ENCODE measurements around the gene PRSS57.

Gene PRSS57

GRCh38 chr19:651114-651818 lies 44.0 kb downstream of the PRSS57 start:
- H3K9ac ChIP-seq (ENCODE audit: low read length), result no peak overlapping the region
- no peaks in the 10 kb centered on the region for H3K9me3 ChIP-seq (ENCODE audit: control insufficient read depth, low read depth, low read length)
- H3K36me3 ChIP-seq (ENCODE audit: control insufficient read depth, low read depth, low read length), result peaks cover 24% of the 10 kb centered on the region
- H3K4me3 ChIP-seq (ENCODE audit: low read length), result no peak overlapping the region
- H3K27me3 ChIP-seq (ENCODE audit: control insufficient read depth, insufficient read depth, low read length), result no peaks in the 10 kb centered on the region
- no peak overlapping the region for H3K27ac ChIP-seq (ENCODE audit: low read length)
- H3K4me1 ChIP-seq (ENCODE audit: control insufficient read depth, low read depth, low read length), result no peaks in the 10 kb centered on the region

- no peak overlapping the region for H3K4me3 ChIP-seq (ENCODE audit: low read length)
- H3K36me3 ChIP-seq (ENCODE audit: control insufficient read depth, low read depth, low read length), result peaks cover 25% of the 10 kb centered on the region
- H3K9ac ChIP-seq (ENCODE audit: low read length), result no peak overlapping the region
- no peaks in the 10 kb centered on the region for H3K9me3 ChIP-seq (ENCODE audit: control insufficient read depth, low read depth, low read length)
- H3K27me3 ChIP-seq (ENCODE audit: control insufficient read depth, insufficient read depth, low read length), result no peaks in the 10 kb centered on the region
- no peak overlapping the region for H3K27ac ChIP-seq (ENCODE audit: low read length)
- no peaks in the 10 kb centered on the region for H3K4me1 ChIP-seq (ENCODE audit: control insufficient read depth, low read depth, low read length)
Observed at GRCh38 chr19:650121-650520, 45.1 kb downstream of the PRSS57 start.

GRCh38 chr19:648904-649801 lies 46.1 kb downstream of the PRSS57 start:
- no peak overlapping the region for H3K4me3 ChIP-seq (ENCODE audit: low read length)
- H3K4me1 ChIP-seq (ENCODE audit: control insufficient read depth, low read depth, low read length), result no peaks in the 10 kb centered on the region
- H3K36me3 ChIP-seq (ENCODE audit: control insufficient read depth, low read depth, low read length), result peaks cover 27% of the 10 kb centered on the region
- H3K9ac ChIP-seq (ENCODE audit: low read length), result no peak overlapping the region
- no peaks in the 10 kb centered on the region for H3K27me3 ChIP-seq (ENCODE audit: control insufficient read depth, insufficient read depth, low read length)
- H3K27ac ChIP-seq (ENCODE audit: low read length), result no peak overlapping the region
- H3K9me3 ChIP-seq (ENCODE audit: control insufficient read depth, low read depth, low read length), result no peaks in the 10 kb centered on the region

- Histone ChIP-seq H3K9ac (ENCODE audit: low read length) (no peak overlapping the region), H3K36me3 (ENCODE audit: control insufficient read depth, low read depth, low read length) (peaks cover 27% of the 10 kb centered on the region)
Observed at GRCh38 chr19:648305-648704, 46.9 kb downstream of the PRSS57 start.

GRCh38 chr19:647566-648284 lies 47.5 kb downstream of the PRSS57 start:
- no peak overlapping the region for H3K4me3 ChIP-seq (ENCODE audit: low read length)
- peaks cover 27% of the 10 kb centered on the region for H3K36me3 ChIP-seq (ENCODE audit: control insufficient read depth, low read depth, low read length)
- no peaks in the 10 kb centered on the region for H3K27me3 ChIP-seq (ENCODE audit: control insufficient read depth, insufficient read depth, low read length)
- no peaks in the 10 kb centered on the region for H3K4me1 ChIP-seq (ENCODE audit: control insufficient read depth, low read depth, low read length)
- H3K27ac ChIP-seq (ENCODE audit: low read length), result no peak overlapping the region
- no peak overlapping the region for H3K9ac ChIP-seq (ENCODE audit: low read length)
- no peaks in the 10 kb centered on the region for H3K9me3 ChIP-seq (ENCODE audit: control insufficient read depth, low read depth, low read length)

More at GRCh38 chr19:648305-648704, 46.9 kb downstream of the PRSS57 start:
- H3K4me3 ChIP-seq (ENCODE audit: low read length), result no peak overlapping the region
- H3K9me3 ChIP-seq (ENCODE audit: control insufficient read depth, low read depth, low read length), result no peaks in the 10 kb centered on the region
- no peak overlapping the region for H3K27ac ChIP-seq (ENCODE audit: low read length)
- H3K27me3 ChIP-seq (ENCODE audit: control insufficient read depth, insufficient read depth, low read length), result no peaks in the 10 kb centered on the region
- H3K4me1 ChIP-seq (ENCODE audit: control insufficient read depth, low read depth, low read length), result no peaks in the 10 kb centered on the region

- Histone ChIP-seq H3K4me3 (ENCODE audit: low read length) (no peak overlapping the region), H3K9me3 (ENCODE audit: control insufficient read depth, low read depth, low read length) (no peaks in the 10 kb centered on the region), H3K27ac (ENCODE audit: low read length) (no peak overlapping the region), H3K27me3 (ENCODE audit: control insufficient read depth, insufficient read depth, low read length) (no peaks in the 10 kb centered on the region), H3K4me1 (ENCODE audit: control insufficient read depth, low read depth, low read length) (no peaks in the 10 kb centered on the region), H3K36me3 (ENCODE audit: control insufficient read depth, low read depth, low read length) (peaks cover 27% of the 10 kb centered on the region), H3K9ac (ENCODE audit: low read length) (no peak overlapping the region)
Observed at GRCh38 chr19:646779-647565, 48.3 kb downstream of the PRSS57 start.

- no peak overlapping the region for H3K4me3 ChIP-seq (ENCODE audit: low read length)
- no peaks in the 10 kb centered on the region for H3K9me3 ChIP-seq (ENCODE audit: control insufficient read depth, low read depth, low read length)
- no peak overlapping the region for H3K9ac ChIP-seq (ENCODE audit: low read length)
- no peaks in the 10 kb centered on the region for H3K27me3 ChIP-seq (ENCODE audit: control insufficient read depth, insufficient read depth, low read length)
- H3K36me3 ChIP-seq (ENCODE audit: control insufficient read depth, low read depth, low read length), result peaks cover 21% of the 10 kb centered on the region
- no peak overlapping the region for H3K27ac ChIP-seq (ENCODE audit: low read length)
- H3K4me1 ChIP-seq (ENCODE audit: control insufficient read depth, low read depth, low read length), result no peaks in the 10 kb centered on the region
Observed at GRCh38 chr19:645912-646778, 49.1 kb downstream of the PRSS57 start.

GRCh38 chr19:644789-645188 lies 50.5 kb downstream of the PRSS57 start:
- H3K4me1 ChIP-seq (ENCODE audit: control insufficient read depth, low read depth, low read length), result no peaks in the 10 kb centered on the region
- H3K27me3 ChIP-seq (ENCODE audit: control insufficient read depth, insufficient read depth, low read length), result no peaks in the 10 kb centered on the region
- no peak overlapping the region for H3K9ac ChIP-seq (ENCODE audit: low read length)
- H3K4me3 ChIP-seq (ENCODE audit: low read length), result no peak overlapping the region
- no peaks in the 10 kb centered on the region for H3K9me3 ChIP-seq (ENCODE audit: control insufficient read depth, low read depth, low read length)
- H3K27ac ChIP-seq (ENCODE audit: low read length), result no peak overlapping the region
- peaks cover 21% of the 10 kb centered on the region for H3K36me3 ChIP-seq (ENCODE audit: control insufficient read depth, low read depth, low read length)

GRCh38 chr19:644363-644762 lies 50.9 kb downstream of the PRSS57 start:
- H3K4me1 ChIP-seq (ENCODE audit: control insufficient read depth, low read depth, low read length), result no peaks in the 10 kb centered on the region
- H3K27ac ChIP-seq (ENCODE audit: low read length), result no peak overlapping the region
- H3K9ac ChIP-seq (ENCODE audit: low read length), result no peak overlapping the region
- H3K27me3 ChIP-seq (ENCODE audit: control insufficient read depth, insufficient read depth, low read length), result peaks cover 1% of the 10 kb centered on the region
- no peak overlapping the region for H3K4me3 ChIP-seq (ENCODE audit: low read length)
- peaks cover 19% of the 10 kb centered on the region for H3K36me3 ChIP-seq (ENCODE audit: control insufficient read depth, low read depth, low read length)
- no peaks in the 10 kb centered on the region for H3K9me3 ChIP-seq (ENCODE audit: control insufficient read depth, low read depth, low read length)

- H3K27me3 ChIP-seq (ENCODE audit: control insufficient read depth, insufficient read depth, low read length), result peaks cover 7% of the 10 kb centered on the region
- peaks cover 14% of the 10 kb centered on the region for H3K36me3 ChIP-seq (ENCODE audit: control insufficient read depth, low read depth, low read length)
- no peak overlapping the region for H3K27ac ChIP-seq (ENCODE audit: low read length)
- no peak overlapping the region for H3K9ac ChIP-seq (ENCODE audit: low read length)
- H3K4me3 ChIP-seq (ENCODE audit: low read length), result no peak overlapping the region
- H3K9me3 ChIP-seq (ENCODE audit: control insufficient read depth, low read depth, low read length), result no peaks in the 10 kb centered on the region
- H3K4me1 ChIP-seq (ENCODE audit: control insufficient read depth, low read depth, low read length), result no peaks in the 10 kb centered on the region
Observed at GRCh38 chr19:643736-644135, 51.5 kb downstream of the PRSS57 start.
